Measurements from ENCODE around the gene ERRFI1.

GRCh38 chr1:8043621-8044020, 17.5 kb upstream of the ERRFI1 start:
- no peak for TF ChIP-seq POLR2AphosphoS5 (IDR thresholded peaks at IDR 0.05; ENCODE audit: low read depth, low read length)
- TF ChIP-seq NANOG (IDR thresholded peaks at IDR 0.05; ENCODE audit: insufficient read depth, low read depth, low read length, poor library complexity, severe bottlenecking) = no peak
- TF ChIP-seq KDM4A (IDR thresholded peaks at IDR 0.05; ENCODE audit: low read depth, low read length, severe bottlenecking) = no peak

Data from H1 (cell line).